DMS153 treated with DMSO at 0.1 percent for 48 hours (cell line): ENCODE data around the gene ZNF658.
"Not testable (repeated sequence)": the region's sequence is repeated elsewhere in the genome, so short reads cannot be mapped to it uniquely, and the experiment has no call there.

ENCODE experiments used
- DNase-seq: peaks from one replicate; lab custom pipeline; 2025; ENCODE audit not compliant: unreplicated experiment; lab: John Stamatoyannopoulos, UW

Gene ZNF658

DNA sequence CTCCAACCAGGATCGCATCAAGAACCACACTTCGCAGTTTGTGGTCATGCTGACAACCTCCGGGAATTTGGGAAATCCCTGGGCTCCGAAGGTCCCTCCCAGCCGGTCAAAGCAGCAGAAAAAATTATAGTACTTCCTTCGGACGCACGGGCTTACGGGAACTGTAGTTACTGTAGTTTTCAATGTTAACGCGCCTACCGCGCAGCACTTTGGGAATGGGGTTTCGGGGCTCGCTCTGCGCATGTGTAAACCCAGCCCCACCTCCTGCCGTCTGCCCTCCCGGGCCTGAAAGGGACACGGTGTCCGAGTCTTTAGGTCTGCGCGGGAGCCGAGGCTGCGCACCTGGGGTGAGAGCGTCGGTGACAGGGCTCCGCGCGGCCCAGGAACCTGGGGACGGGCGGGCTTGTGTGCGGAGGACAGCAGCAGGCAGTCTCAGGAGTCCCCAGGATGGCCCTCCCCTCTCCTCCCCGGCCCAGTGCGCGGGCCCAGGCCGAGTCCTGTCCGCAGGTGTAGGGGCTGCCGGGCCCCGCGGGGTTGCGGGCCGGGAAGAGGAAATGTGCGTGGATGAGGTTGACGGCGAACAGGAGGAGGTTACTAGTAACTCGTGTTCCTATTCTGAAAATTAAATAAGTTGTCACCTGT, at the start of gene ZNF658:
TSS of gene ZNF658 (plus strand) at position 236 of the 642 bp plus-strand sequence. CDS start 2,837 bp downstream, outside the sequence.
- DNase-seq: not testable (repeated sequence)

- not testable (repeated sequence) for DNase-seq
Observed at GRCh38 chr9:66861732-66862131, 38.8 kb upstream of the ZNF658 start.

GRCh38 chr9:66868660-66869059, 31.9 kb upstream of the ZNF658 start:
- DNase-seq: not testable (repeated sequence)

DNA sequence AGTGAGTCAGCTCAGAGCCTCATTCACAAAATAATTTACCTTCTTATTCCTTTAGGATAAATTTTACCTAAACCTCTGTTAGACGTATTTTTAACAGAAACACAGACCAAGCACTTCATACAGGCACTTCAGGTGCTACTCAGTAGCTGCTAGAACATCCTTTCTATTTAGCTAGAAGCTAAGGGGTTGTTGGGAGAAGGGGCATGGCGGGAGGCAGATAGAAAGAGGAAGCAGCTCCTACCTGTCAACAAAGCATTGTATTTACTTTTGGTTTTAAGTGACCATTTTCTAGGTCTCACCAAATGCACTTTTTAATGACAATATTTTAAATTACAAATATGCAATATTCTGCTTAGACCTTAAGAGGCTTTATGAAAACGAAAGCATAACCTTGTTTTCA, 19.9 kb upstream of the ZNF658 start:
- DNase-seq: not testable (repeated sequence)

DNA sequence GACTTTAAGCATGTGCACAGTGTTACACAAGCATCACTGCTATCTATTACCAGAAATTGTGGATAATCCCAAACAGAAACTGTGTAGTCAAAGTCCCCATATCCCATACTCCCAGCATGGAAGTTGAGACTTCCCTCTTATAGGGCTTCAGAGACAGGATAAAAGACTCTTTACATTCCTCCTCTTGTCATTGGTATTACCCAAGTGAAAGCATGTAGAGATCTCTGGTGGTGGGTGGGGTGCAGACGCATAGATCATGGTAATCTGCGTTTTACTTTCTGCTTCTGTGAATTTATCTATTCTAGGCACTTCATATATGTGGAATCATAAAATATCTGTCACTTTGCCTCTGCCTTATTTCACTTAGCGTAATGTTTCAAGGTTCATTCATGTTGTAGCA, 18.7 kb upstream of the ZNF658 start:
- not testable (repeated sequence) for DNase-seq

DNA sequence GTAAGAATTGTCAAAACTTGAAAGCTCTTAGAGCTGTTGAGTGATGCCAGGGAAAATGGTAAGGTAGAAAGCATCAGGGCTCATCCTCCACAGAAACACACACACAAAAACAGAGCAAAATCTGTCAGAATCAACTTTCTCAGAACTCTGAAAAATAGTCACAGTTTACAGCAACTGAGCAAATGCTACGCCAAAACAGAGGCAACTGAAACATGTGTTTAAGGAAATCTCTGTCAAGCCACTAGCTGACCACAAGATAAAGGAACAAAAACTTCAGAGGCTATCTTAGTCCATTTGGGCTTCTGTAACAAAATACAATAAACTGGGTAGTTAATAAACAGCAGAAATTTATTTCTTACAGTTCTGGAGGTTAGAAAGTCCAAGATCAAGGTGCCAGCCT, 10.2 kb upstream of the ZNF658 start:
- DNase-seq: not testable (repeated sequence)

- not testable (repeated sequence) for DNase-seq
Observed at GRCh38 chr9:66901141-66901540, 616 bp downstream of the ZNF658 start.

- DNase-seq: not testable (repeated sequence)
Observed at GRCh38 chr9:66909560-66909959, 9.0 kb downstream of the ZNF658 start.

- DNase-seq: not testable (repeated sequence)
Observed at GRCh38 chr9:66920072-66920471, 19.5 kb downstream of the ZNF658 start.

DNA sequence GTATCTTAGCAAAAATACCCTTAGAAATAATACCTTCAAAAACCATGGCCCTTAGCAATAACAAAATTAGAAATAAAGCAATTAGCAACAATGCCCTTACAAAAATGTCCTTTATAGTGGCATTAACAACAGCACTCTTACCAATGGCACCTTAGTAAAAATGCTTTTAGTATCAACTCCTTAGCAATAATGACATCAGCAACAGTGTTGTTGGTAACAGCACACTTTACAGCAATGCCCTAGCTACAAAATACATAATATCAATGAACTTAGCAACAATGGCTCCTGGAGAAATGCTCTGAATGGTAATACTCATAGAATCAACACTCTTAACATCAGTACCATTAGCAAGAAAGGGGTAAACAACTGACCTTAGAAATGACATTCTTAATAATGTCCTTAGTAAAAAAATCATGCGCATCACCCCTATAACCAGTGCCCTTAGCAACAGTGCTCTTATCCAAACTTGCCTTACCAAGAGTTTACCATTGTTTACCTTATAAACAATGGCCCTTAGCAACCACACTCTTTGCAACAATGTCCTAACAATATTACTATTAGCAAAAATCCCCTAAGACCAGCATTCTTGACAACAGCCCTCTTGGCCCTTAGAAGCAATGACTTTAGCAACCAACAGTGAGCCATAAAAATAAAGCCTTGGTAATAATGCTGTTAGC, 35.8 kb downstream of the ZNF658 start:
- DNase-seq: not testable (repeated sequence)

DNA sequence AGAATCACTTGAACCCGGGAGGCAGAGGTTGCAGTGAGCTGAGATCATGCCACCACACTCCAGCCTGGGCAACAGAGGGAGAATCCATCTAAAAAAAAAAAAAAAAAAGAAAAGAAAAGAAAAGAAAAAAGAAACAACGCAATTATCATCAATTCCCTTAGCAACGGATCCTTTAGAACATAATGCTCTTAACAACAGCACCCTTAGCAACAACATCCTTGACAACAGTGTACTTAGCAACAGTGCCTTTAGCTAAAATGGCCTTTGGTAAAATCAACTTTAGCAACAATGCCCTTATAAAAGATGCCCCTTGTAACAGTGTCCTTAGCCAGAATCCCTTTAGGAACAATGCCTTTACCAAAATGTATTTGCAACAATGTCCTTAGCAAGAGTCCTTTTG, 37.1 kb downstream of the ZNF658 start:
- DNase-seq: not testable (repeated sequence)

DNA sequence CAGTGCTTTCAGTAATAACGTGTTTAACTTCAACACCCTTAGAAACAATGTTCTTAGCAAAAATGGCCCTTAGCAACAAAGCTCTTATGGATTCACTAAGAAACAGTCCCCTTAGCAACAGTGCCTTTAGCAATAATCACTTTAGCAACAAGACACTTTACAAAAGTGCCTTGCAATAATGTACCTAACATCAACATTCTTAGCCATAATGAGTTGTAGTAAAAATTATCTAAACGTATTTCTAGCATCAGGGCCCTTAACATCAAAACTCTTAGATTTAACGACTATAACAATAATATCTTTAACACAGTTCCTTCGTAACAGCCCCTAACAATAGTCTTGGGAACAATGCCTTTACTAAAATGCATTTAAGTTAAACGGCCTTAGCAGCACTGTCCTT, 37.8 kb downstream of the ZNF658 start:
- not testable (repeated sequence) for DNase-seq

DNA sequence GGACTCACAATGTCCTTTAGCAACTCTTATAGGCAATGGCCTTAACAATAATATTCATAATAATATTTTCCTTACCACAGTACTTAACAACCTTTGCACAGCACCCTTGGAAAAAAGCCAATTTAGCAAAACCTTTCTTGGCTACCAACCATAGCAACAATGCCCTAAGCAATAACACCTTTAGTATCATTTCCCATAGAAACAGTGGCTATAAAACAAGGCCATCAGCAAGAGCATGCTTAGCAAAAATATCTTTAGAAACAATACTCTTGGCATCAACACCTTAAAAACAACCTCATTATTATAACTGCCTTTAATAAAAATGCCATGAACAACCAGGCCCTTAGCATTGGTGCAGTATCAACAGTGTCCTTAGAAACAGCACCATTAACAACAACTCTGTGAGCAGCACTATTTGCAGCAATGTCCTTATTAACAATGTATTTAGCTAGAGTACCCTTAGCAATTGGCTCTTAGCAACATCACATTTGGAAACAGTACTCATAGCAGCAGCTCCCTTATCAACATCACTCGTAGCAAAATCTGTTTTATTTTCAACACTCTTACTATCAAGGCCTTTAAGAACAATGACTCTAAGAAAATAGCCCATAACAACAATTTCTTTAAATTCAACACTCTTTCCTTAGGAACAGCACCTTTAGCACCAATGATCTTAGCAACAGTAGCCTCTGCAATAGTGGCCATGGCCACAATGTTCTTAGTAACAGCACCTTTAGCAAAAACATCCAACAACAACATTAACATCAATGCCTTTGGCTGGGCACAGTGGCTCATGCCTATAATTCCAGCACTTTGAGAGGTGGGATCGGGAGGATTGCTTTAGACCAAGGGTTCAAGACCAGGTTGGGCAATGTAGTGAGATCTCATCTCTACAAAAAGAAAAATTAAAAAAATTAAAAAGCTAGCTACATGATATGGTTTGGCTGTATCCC, 39.6 kb downstream of the ZNF658 start:
- not testable (repeated sequence) for DNase-seq

- DNase-seq: not testable (repeated sequence)
Observed at GRCh38 chr9:66942400-66943155, 42.1 kb downstream of the ZNF658 start.

GRCh38 chr9:66952576-66952975, 52.1 kb downstream of the ZNF658 start:
- not testable (repeated sequence) for DNase-seq
